ENCODE data around the gene TIMM21.

DNA sequence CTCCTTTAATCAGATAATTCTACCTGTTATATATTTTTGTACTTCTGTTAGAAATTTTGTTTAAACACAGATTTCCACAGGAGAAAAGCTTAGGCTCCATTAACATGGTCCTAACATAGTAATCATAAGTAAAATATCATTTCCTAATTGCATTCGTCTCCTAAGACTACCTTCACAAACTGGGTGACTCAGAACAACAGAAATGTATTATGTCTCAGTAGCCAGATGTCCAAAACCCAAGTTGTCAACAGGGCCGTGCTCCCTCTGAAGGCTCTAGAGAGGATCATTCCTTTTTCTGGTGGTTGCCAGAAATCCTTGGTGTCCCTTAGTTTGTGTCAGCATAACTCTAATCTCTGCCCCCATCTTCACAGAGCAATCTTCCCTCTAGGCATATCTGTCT lies 6.1 kb upstream of the TIMM21 start:
- TF ChIP-seq, protein P1, sequence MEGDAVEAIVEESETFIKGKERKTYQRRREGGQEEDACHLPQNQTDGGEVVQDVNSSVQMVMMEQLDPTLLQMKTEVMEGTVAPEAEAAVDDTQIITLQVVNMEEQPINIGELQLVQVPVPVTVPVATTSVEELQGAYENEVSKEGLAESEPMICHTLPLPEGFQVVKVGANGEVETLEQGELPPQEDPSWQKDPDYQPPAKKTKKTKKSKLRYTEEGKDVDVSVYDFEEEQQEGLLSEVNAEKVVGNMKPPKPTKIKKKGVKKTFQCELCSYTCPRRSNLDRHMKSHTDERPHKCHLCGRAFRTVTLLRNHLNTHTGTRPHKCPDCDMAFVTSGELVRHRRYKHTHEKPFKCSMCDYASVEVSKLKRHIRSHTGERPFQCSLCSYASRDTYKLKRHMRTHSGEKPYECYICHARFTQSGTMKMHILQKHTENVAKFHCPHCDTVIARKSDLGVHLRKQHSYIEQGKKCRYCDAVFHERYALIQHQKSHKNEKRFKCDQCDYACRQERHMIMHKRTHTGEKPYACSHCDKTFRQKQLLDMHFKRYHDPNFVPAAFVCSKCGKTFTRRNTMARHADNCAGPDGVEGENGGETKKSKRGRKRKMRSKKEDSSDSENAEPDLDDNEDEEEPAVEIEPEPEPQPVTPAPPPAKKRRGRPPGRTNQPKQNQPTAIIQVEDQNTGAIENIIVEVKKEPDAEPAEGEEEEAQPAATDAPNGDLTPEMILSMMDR (IDR thresholded peaks at IDR 0.05), result no peak
- no peak for TF ChIP-seq POLR2A (IDR thresholded peaks at IDR 0.05)
